Thyroid gland (tissue), 4 donors: Measurements from ENCODE around the gene PBX1. TPM values are rescaled to one million over a fixed set of nuclear protein-coding genes. Genes with fewer than 3 reads are reported as not detected.
A peak's percentile ranks its signal among the peaks of the same experiment; 100 is the strongest.

Experiments
- DNase-seq, 2 donors: peaks; one replicate each; pipeline ENCODE4 v3.0.0-alpha.2; 2019
- H3K27ac ChIP-seq, 3 donors: fragments of 200-600 bp; sonication (generic); 1 replicate in 2 of 3; 2 replicates in 1 of 3; pipeline ENCODE4 v1.5.1; 2016 to 2019; ENCODE audit warnings: mild to moderate bottlenecking in 1 of 3, moderate library complexity in 1 of 3
- H3K27me3 ChIP-seq: fragments of 200-600 bp; sonication (generic); one replicate; pipeline ENCODE4 v1.5.1; 2019
- H3K36me3 ChIP-seq, 2 donors: fragments of 200-600 bp; sonication (generic); one replicate each; pipeline ENCODE4 v1.5.1; 2016 to 2019
- H3K4me1 ChIP-seq, 2 donors: fragments of 200-600 bp; sonication (generic); one replicate each; pipeline ENCODE4 v1.5.1; 2017 to 2019
- H3K4me3 ChIP-seq, 3 donors: fragments of 200-600 bp; sonication (generic); replicated peaks in 1 of 3; 1 replicate in 2 of 3; 2 replicates in 1 of 3; pipeline ENCODE4 v1.5.1; 2016; ENCODE audit warnings: mild to moderate bottlenecking in 1 of 3
- H3K9me3 ChIP-seq: fragments of 200-600 bp; sonication (generic); one replicate; pipeline ENCODE4 v1.5.1; 2017
- POLR2A ChIP-seq, 2 donors: fragments of 450-650 bp; IDR thresholded peaks; one replicate each; pipeline ENCODE4 v1.6.1; 2017; ENCODE audit warnings: antibody characterized with exemption in 2 of 2, mild to moderate bottlenecking in 2 of 2, moderate library complexity in 1 of 2
- WGBS, 2 donors: methylation state at CpG; one replicate each; pipeline ENCODE4 v1.1.5; 2017; 5-methylcytosine and 5-hydroxymethylcytosine counted together
- intact Hi-C: fragments of 100-400 bp; cut with DNase I; formaldehyde crosslinking; loops from one replicate; pipeline ENCODE4 v1.15.1; 2023
- total RNA-seq, 4 donors: library from RNA; depleted of rRNA; stranded (reverse); fragments of >200 nt; gene quantifications; one replicate each; pipeline ENCODE4 v1.2.3, GENCODE V29; 2016
- TF ChIP-seq, protein P1 (sequence below), 6 experiments: fragments of 200-600 bp in 3 of 6; fragments of 450-650 bp in 3 of 6; sonication (generic) in 3 of 6; IDR thresholded peaks; one replicate each; pipeline ENCODE4 v1.5.1; 2016 to 2019; ENCODE audit warnings: antibody characterized with exemption in 6 of 6, mild to moderate bottlenecking in 2 of 6, inconsistent platforms in 1 of 6, moderate library complexity in 1 of 6

The PBX1 gene
- total RNA-seq, 4 donors from 2014 or later: 79.0 to 159 (median 102) TPM

DNA sequence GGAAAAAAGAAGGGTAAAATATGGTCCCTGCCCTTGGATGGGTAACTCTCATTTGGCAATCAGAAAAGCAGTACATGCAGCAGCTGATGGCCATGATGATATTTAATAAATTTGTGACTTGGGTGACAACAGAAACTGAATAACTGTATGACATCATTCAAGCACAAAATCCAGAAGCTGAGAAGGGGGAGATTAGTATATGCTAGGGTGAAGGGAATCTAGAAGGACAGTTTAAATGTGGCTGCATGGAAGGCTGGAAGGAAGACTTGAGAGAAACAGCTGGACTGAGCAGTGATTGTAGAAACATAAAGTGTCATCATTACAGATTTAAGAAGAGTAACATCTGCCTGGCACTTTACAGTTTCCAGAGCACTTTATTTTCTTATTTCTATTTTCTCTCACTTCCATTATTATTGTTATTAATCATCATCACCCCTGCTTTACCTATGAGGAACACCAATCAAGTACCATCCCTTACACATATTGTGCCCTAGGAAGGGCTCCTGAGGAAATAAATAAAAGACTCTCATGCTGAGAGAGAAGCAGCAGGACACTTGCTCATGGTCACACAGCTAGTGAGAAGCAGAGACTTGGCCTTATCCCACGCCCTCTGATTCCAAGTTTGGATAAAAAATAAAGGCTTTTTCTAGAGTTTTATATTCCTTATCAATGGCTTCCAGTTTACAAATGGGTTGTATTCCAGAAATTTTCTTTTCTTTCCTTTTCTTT, 207.2 kb downstream of the PBX1 start:
- WGBS, 2 donors: 86 to 87% methylated on average over 1 of the region's 1 CpG
- DNase-seq: no peak
- Histone ChIP-seq H3K4me1 (peaks cover 18 to 40% of the 10 kb centered on the region in 2 donors), H3K27me3 (no peaks in the 10 kb centered on the region), H3K36me3 (no peaks in the 10 kb centered on the region), H3K4me3 (no peak overlapping the region), H3K9me3 (no peaks in the 10 kb centered on the region), H3K27ac (peak overlapping the region in 1 of 3 donors; percentile 52)
- TF ChIP-seq, protein P1, sequence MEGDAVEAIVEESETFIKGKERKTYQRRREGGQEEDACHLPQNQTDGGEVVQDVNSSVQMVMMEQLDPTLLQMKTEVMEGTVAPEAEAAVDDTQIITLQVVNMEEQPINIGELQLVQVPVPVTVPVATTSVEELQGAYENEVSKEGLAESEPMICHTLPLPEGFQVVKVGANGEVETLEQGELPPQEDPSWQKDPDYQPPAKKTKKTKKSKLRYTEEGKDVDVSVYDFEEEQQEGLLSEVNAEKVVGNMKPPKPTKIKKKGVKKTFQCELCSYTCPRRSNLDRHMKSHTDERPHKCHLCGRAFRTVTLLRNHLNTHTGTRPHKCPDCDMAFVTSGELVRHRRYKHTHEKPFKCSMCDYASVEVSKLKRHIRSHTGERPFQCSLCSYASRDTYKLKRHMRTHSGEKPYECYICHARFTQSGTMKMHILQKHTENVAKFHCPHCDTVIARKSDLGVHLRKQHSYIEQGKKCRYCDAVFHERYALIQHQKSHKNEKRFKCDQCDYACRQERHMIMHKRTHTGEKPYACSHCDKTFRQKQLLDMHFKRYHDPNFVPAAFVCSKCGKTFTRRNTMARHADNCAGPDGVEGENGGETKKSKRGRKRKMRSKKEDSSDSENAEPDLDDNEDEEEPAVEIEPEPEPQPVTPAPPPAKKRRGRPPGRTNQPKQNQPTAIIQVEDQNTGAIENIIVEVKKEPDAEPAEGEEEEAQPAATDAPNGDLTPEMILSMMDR (IDR thresholded peaks at IDR 0.05): no peak
- TF ChIP-seq POLR2A (IDR thresholded peaks at IDR 0.05): no peak
- intact Hi-C loops: no loop called here

DNA sequence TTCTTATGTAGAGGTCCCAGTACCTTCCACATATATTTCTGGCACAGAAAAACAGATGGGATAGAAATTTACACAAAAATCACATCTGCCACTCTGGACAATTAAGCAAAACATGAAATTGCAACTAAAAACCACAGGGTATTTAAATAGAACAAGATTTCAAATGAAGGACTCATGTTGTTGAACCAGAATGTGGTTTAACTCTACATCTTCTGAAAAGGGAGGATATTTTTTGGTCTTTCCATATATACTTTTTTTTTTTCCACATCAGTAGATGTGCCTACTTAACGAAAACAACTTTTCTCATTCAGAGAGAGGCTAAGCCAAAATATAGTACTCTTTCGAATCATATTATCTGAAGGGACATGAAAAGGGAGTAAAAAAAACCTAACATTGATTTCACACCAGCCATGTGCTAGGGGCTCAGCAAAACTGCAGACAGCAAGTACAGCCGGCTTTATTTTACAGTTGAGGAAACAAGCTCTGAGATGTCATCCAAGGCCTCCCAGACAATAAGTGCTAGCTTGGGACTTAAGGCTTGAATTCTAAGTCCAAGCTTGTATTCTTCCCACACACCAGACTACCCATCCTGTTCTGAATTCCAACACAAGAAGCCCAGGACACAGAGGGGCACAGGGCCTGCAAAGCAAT, 208.9 kb downstream of the PBX1 start:
- WGBS, 2 donors: 59 to 66% methylated on average over 3 of the region's 3 CpGs
- Histone ChIP-seq H3K9me3 (no peaks in the 10 kb centered on the region), H3K4me3 (no peak overlapping the region), H3K27me3 (no peaks in the 10 kb centered on the region), H3K4me1 (peaks cover 33 to 57% of the 10 kb centered on the region in 2 donors), H3K27ac (peak overlapping the region in 2 of 3 donors; percentile 37 to 44), H3K36me3 (no peaks in the 10 kb centered on the region)
- intact Hi-C loops: no loop called here
- DNase-seq: no peak
- TF ChIP-seq, protein P1 (IDR thresholded peaks at IDR 0.05): no peak
- no peak for TF ChIP-seq POLR2A (IDR thresholded peaks at IDR 0.05)

GRCh38 chr1:164768619-164769018, 209.6 kb downstream of the PBX1 start:
- WGBS, 2 donors: 80 to 86% methylated on average over 5 of the region's 5 CpGs
- TF ChIP-seq, protein P1 (IDR thresholded peaks at IDR 0.05): no peak
- TF ChIP-seq POLR2A (IDR thresholded peaks at IDR 0.05): no peak
- intact Hi-C loops: no loop called here
- Histone ChIP-seq H3K27me3 (no peaks in the 10 kb centered on the region), H3K9me3 (no peaks in the 10 kb centered on the region), H3K36me3 (no peaks in the 10 kb centered on the region), H3K4me1 (peaks cover 40 to 65% of the 10 kb centered on the region in 2 donors), H3K4me3 (no peak overlapping the region), H3K27ac (peak overlapping the region in 2 of 3 donors; percentile 37 to 83)
- DNase-seq: no peak

DNA sequence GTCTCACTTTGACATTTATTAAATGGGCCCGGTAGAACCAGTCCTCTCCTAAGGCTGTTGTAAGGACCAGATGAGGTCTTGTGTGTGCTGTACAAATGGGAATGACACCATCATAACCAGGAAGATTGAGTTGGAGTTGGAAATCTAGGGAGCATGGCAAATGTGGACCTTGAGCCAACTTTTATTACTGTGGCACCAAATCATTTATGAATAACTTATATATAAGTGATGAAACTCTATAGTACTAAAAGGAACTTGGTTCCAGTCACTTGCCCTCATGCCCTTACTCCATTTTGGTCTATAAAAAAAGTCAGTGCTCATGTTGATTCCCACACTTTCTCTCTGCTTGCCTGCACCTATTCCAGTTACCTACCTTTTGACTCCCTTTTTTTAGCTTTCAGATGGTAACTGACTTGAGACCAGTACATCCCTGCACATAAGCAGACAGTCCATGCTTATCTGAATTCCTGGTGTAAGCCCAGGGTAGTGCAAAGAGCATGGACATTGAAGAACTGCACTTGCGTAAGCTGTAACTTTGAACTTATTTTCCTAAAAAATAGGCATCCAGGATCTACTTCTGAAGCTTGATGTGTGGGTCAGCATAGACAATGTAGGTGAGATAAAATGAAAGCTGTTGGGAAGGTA, 210.6 kb downstream of the PBX1 start:
- Histone ChIP-seq H3K4me3 (no peak overlapping the region), H3K36me3 (no peaks in the 10 kb centered on the region), H3K9me3 (no peaks in the 10 kb centered on the region), H3K27ac (peak overlapping the region in 1 of 3 donors; percentile 83), H3K4me1 (peaks cover 41 to 69% of the 10 kb centered on the region in 2 donors), H3K27me3 (no peaks in the 10 kb centered on the region)
- 97 to 100% methylated on average over 2 of the region's 2 CpGs for WGBS, 2 donors
- no peak for TF ChIP-seq POLR2A (IDR thresholded peaks at IDR 0.05)
- TF ChIP-seq, protein P1 (IDR thresholded peaks at IDR 0.05): no peak
- intact Hi-C loops: no loop called here
- no peak for DNase-seq
